Activated naive CD8-positive, alpha-beta T cell treated with anti-CD3 and anti-CD28 coated beads, Interleukin-2, amount 50 U/mL, for 24 hours (primary cell): ENCODE measurements around the gene PLAGL2.

Source experiments
- ATAC-seq: fragments of 150-1000 bp; cut with Tn5 transposase; one replicate; pipeline ENCODE4 v1.10.0; 2021
- DNase-seq: peaks from one replicate; pipeline ENCODE4 v3.0.0; 2021
- H3K27ac Mint-ChIP-seq: one replicate; pipeline ENCODE4 v1.8.0; 2021; ENCODE audit warnings: mild to moderate bottlenecking, mixed read lengths
- H3K27me3 Mint-ChIP-seq: one replicate; pipeline ENCODE4 v1.8.0; 2021; ENCODE audit warnings: mixed read lengths
- H3K36me3 Mint-ChIP-seq: one replicate; pipeline ENCODE4 v1.8.0; 2021; ENCODE audit warnings: low read depth, mixed read lengths
- H3K4me1 Mint-ChIP-seq: one replicate; pipeline ENCODE4 v1.8.0; 2021; ENCODE audit warnings: mixed read lengths
- H3K4me3 Mint-ChIP-seq: one replicate; pipeline ENCODE4 v1.8.0; 2021; ENCODE audit warnings: mild to moderate bottlenecking, moderate library complexity, mixed read lengths
- H3K9me3 Mint-ChIP-seq: one replicate; pipeline ENCODE4 v1.8.0; 2021; ENCODE audit warnings: mixed read lengths

The PLAGL2 gene

GRCh38 chr20:32144898-32145662 lies 62.5 kb downstream of the PLAGL2 start:
- H3K27ac Mint-ChIP-seq, result peak overlapping the region; percentile 21
- H3K9me3 Mint-ChIP-seq, result no peaks in the 10 kb centered on the region
- no peaks in the 10 kb centered on the region for H3K4me1 Mint-ChIP-seq
- no peaks in the 10 kb centered on the region for H3K27me3 Mint-ChIP-seq
- H3K36me3 Mint-ChIP-seq, result peaks cover 65% of the 10 kb centered on the region
- no peak overlapping the region for H3K4me3 Mint-ChIP-seq
- DNase-seq (no peak), ATAC-seq (no peak)

GRCh38 chr20:32142991-32143390 lies 64.6 kb downstream of the PLAGL2 start:
- H3K4me1 Mint-ChIP-seq, result no peaks in the 10 kb centered on the region
- H3K36me3 Mint-ChIP-seq, result peaks cover 63% of the 10 kb centered on the region
- H3K27me3 Mint-ChIP-seq, result no peaks in the 10 kb centered on the region
- ATAC-seq (no peak), DNase-seq (no peak)
- no peak overlapping the region for H3K4me3 Mint-ChIP-seq
- H3K9me3 Mint-ChIP-seq, result no peaks in the 10 kb centered on the region
- H3K27ac Mint-ChIP-seq, result no peak overlapping the region
